Endothelial cell (in vitro differentiated cells): Measurements from ENCODE around the gene TMEM185B. TPM values are rescaled to one million over a fixed set of nuclear protein-coding genes. Genes with fewer than 3 reads are reported as not detected.

ENCODE experiments used
- DNase-seq: peaks from one replicate; pipeline ENCODE4 v3.0.0; 2021; ENCODE audit warnings: low spot score
- H3K27ac Mint-ChIP-seq: one replicate; pipeline ENCODE4 v1.8.0; 2021; ENCODE audit warnings: mixed read lengths, inconsistent platforms; ENCODE audit not compliant: unreplicated experiment
- H3K27me3 Mint-ChIP-seq: one replicate; pipeline ENCODE4 v1.8.0; 2021; ENCODE audit warnings: mild to moderate bottlenecking, moderate library complexity, mixed read lengths, inconsistent platforms; ENCODE audit not compliant: unreplicated experiment
- H3K36me3 Mint-ChIP-seq: one replicate; pipeline ENCODE4 v1.8.0; 2021; ENCODE audit warnings: mild to moderate bottlenecking, low read depth, mixed read lengths, inconsistent platforms; ENCODE audit not compliant: unreplicated experiment
- H3K4me1 Mint-ChIP-seq: one replicate; pipeline ENCODE4 v1.8.0; 2021; ENCODE audit warnings: mild to moderate bottlenecking, mixed read lengths, inconsistent platforms; ENCODE audit not compliant: unreplicated experiment
- H3K4me3 Mint-ChIP-seq: one replicate; pipeline ENCODE4 v1.8.0; 2021; ENCODE audit warnings: mild to moderate bottlenecking, mixed read lengths, inconsistent platforms; ENCODE audit not compliant: unreplicated experiment
- H3K9me3 Mint-ChIP-seq: one replicate; pipeline ENCODE4 v1.8.0; 2021; ENCODE audit warnings: mixed read lengths, inconsistent platforms; ENCODE audit not compliant: unreplicated experiment
- total RNA-seq: library from RNA; stranded (reverse); fragmentation: NEBNext Ultra II Directional; extraction: Animal tissue kit (Norgen Biotek cat#: 25700); gene quantifications from one replicate; pipeline ENCODE4 v1.2.1, GENCODE V29; 2021; ENCODE audit not compliant: unreplicated experiment
- TF ChIP-seq, protein P1 (sequence below): fragments of 200-600 bp; sonication (generic); IDR thresholded peaks from one replicate; pipeline ENCODE4 v1.5.0; 2021; ENCODE audit warnings: antibody characterized with exemption; ENCODE audit not compliant: unreplicated experiment

Gene TMEM185B
- total RNA-seq, 1 donor from 2014 or later = 38.4 TPM

DNA sequence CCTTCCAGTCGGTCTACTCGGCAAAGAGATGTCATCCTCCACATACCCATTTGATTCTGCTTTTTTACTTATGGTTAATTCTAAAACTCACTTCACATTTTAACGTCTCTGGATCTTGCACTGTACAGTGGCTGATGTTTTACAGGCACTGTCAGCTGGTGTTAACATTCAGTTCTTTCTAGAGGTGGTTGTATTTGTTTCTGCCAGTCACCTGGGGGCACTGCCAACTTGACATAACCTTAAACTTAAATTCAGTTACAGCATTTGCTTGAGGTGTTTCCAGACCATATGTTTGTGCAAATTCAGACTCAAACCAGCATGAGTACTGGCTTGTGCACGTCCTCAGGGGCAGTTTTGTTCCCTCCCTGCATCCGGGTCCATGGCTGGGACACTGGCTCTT is 5.3 kb upstream of the TMEM185B start:
- Mint-ChIP-seq H3K4me3 (no peak overlapping the region), H3K4me1 (peaks cover 52% of the 10 kb centered on the region), H3K27me3 (peaks cover 29% of the 10 kb centered on the region), H3K27ac (no peak overlapping the region), H3K9me3 (no peaks in the 10 kb centered on the region), H3K36me3 (no peaks in the 10 kb centered on the region)
- no peak for DNase-seq
- TF ChIP-seq, protein P1, sequence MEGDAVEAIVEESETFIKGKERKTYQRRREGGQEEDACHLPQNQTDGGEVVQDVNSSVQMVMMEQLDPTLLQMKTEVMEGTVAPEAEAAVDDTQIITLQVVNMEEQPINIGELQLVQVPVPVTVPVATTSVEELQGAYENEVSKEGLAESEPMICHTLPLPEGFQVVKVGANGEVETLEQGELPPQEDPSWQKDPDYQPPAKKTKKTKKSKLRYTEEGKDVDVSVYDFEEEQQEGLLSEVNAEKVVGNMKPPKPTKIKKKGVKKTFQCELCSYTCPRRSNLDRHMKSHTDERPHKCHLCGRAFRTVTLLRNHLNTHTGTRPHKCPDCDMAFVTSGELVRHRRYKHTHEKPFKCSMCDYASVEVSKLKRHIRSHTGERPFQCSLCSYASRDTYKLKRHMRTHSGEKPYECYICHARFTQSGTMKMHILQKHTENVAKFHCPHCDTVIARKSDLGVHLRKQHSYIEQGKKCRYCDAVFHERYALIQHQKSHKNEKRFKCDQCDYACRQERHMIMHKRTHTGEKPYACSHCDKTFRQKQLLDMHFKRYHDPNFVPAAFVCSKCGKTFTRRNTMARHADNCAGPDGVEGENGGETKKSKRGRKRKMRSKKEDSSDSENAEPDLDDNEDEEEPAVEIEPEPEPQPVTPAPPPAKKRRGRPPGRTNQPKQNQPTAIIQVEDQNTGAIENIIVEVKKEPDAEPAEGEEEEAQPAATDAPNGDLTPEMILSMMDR = no peak

GRCh38 chr2:120227111-120227991 is 4.2 kb upstream of the TMEM185B start:
- TF ChIP-seq, protein P1 = no peak
- Mint-ChIP-seq H3K27me3 (peaks cover 30% of the 10 kb centered on the region), H3K4me3 (no peak overlapping the region), H3K9me3 (peaks cover 1% of the 10 kb centered on the region), H3K4me1 (peaks cover 51% of the 10 kb centered on the region), H3K27ac (peak overlapping the region; percentile 18), H3K36me3 (peaks cover 2% of the 10 kb centered on the region)
- no peak for DNase-seq

- H3K36me3 Mint-ChIP-seq = peaks cover 12% of the 10 kb centered on the region
- DNase-seq = no peak
- H3K27me3 Mint-ChIP-seq = peaks cover 39% of the 10 kb centered on the region
- peaks cover 3% of the 10 kb centered on the region for H3K9me3 Mint-ChIP-seq
- H3K27ac Mint-ChIP-seq = no peak overlapping the region
- peaks cover 58% of the 10 kb centered on the region for H3K4me1 Mint-ChIP-seq
- H3K4me3 Mint-ChIP-seq = no peak overlapping the region
- TF ChIP-seq, protein P1 = no peak
Observed at GRCh38 chr2:120226316-120226715, 3.1 kb upstream of the TMEM185B start.

GRCh38 chr2:120225549-120226065 is 2.4 kb upstream of the TMEM185B start:
- Mint-ChIP-seq H3K4me1 (peaks cover 65% of the 10 kb centered on the region), H3K27me3 (peaks cover 39% of the 10 kb centered on the region), H3K4me3 (no peak overlapping the region), H3K27ac (no peak overlapping the region), H3K36me3 (peaks cover 19% of the 10 kb centered on the region), H3K9me3 (peaks cover 3% of the 10 kb centered on the region)
- no peak for DNase-seq
- TF ChIP-seq, protein P1 = no peak
